Stimulated activated CD4-positive, alpha-beta T cell treated with anti-CD3 and anti-CD28 coated beads, Interleukin-4, amount 100 ng/mL, for 48 hours (primary cell): ENCODE measurements around the gene SMPDL3B.
"Not testable (repeated sequence)": the region's sequence is repeated elsewhere in the genome, so short reads cannot be mapped to it uniquely, and the experiment has no call there.

Experiments used
- DNase-seq, 2 donors: peaks; one replicate each; pipeline ENCODE4 v3.0.0-alpha.2; 2020; ENCODE audit warnings: low read depth in 2 of 2

SMPDL3B gene

GRCh38 chr1:27968692-27969091 lies 33.9 kb downstream of the SMPDL3B start:
- peak in 1 of 2 donors; percentile 19 for DNase-seq

- DNase-seq: no peak
These were observed 35.6 kb downstream of the SMPDL3B start for GRCh38 chr1:27970401-27970800.

- DNase-seq: no peak
These were observed 36.9 kb downstream of the SMPDL3B start for GRCh38 chr1:27971674-27972073.

- no peak for DNase-seq
These were observed 37.3 kb downstream of the SMPDL3B start for GRCh38 chr1:27972141-27972540.

GRCh38 chr1:27973771-27974416 lies 39.1 kb downstream of the SMPDL3B start:
- DNase-seq: no peak

GRCh38 chr1:27974417-27974781 lies 39.6 kb downstream of the SMPDL3B start:
- no peak for DNase-seq

GRCh38 chr1:27979151-27979858 lies 44.5 kb downstream of the SMPDL3B start:
- no peak for DNase-seq

GRCh38 chr1:27979859-27980201 lies 45.0 kb downstream of the SMPDL3B start:
- DNase-seq: no peak

GRCh38 chr1:27980216-27980845 lies 45.5 kb downstream of the SMPDL3B start:
- DNase-seq: no peak

GRCh38 chr1:27981145-27981544 lies 46.3 kb downstream of the SMPDL3B start:
- DNase-seq: no peak

- no peak for DNase-seq
These were observed 56.2 kb downstream of the SMPDL3B start for GRCh38 chr1:27990920-27991537.

GRCh38 chr1:27992276-27992675 lies 57.5 kb downstream of the SMPDL3B start:
- peak; percentile 9 to 20 for DNase-seq

- no peak for DNase-seq
These were observed 58.4 kb downstream of the SMPDL3B start for GRCh38 chr1:27993241-27993640.

GRCh38 chr1:27994060-27994459 lies 59.3 kb downstream of the SMPDL3B start:
- DNase-seq: no peak

GRCh38 chr1:27994526-27994925 lies 59.7 kb downstream of the SMPDL3B start:
- not testable (repeated sequence) for DNase-seq

- no peak for DNase-seq
These were observed 64.3 kb downstream of the SMPDL3B start for GRCh38 chr1:27999055-27999454.

- no peak for DNase-seq
These were observed 67.8 kb downstream of the SMPDL3B start for GRCh38 chr1:28002600-28002999.

GRCh38 chr1:28003117-28003516 lies 68.3 kb downstream of the SMPDL3B start:
- not testable (repeated sequence) for DNase-seq
